SU-DHL-6 (cell line): ENCODE data around the gene GSTM4.

Experiments used
- H2AFZ ChIP-seq: fragments of 200-600 bp; sonication (generic); 2 replicates; pipeline ENCODE4 v1.6.1; 2014; ENCODE audit warnings: low read depth, mild to moderate bottlenecking, moderate library complexity, mixed read lengths, antibody characterized with exemption, low read length; ENCODE audit not compliant: severe bottlenecking
- H3F3A ChIP-seq: fragments of 200-600 bp; shearing (Covaris generic); 2 replicates; pipeline ENCODE4 v1.6.0; 2016; ENCODE audit warnings: antibody characterized with exemption, mild to moderate bottlenecking; ENCODE audit not compliant: insufficient read depth
- H3K27ac ChIP-seq: fragments of 200-600 bp; sonication (generic); 2 replicates; pipeline ENCODE4 v1.5.1; 2016; ENCODE audit warnings: low read depth, mild to moderate bottlenecking, low read length, moderate library complexity, mixed read lengths
- H3K27me3 ChIP-seq: fragments of 200-600 bp; sonication (generic), shearing (Covaris generic); 2 replicates; pipeline ENCODE4 v1.6.0; 2014; ENCODE audit warnings: mild to moderate bottlenecking, low read length
- H3K36me3 ChIP-seq: fragments of 200-600 bp; sonication (generic); 2 replicates; pipeline ENCODE4 v1.6.1; 2014; ENCODE audit warnings: mild to moderate bottlenecking, low read length, mixed read lengths
- H3K4me2 ChIP-seq: fragments of 300-600, 200-600 bp; shearing (Covaris generic), sonication (generic); 2 replicates; pipeline ENCODE4 v1.6.0; 2014; ENCODE audit warnings: low read length, low read depth, mild to moderate bottlenecking; ENCODE audit not compliant: poor library complexity, severe bottlenecking
- H3K4me3 ChIP-seq: fragments of 200-600 bp; sonication (generic); 2 replicates; pipeline ENCODE4 v1.5.1; 2014; ENCODE audit warnings: antibody characterized with exemption, low read length, mild to moderate bottlenecking, mixed read lengths; ENCODE audit not compliant: insufficient read depth, poor library complexity, severe bottlenecking
- H3K79me2 ChIP-seq: fragments of 200-600 bp; sonication (generic); 2 replicates; pipeline ENCODE4 v1.6.1; 2014; ENCODE audit warnings: mild to moderate bottlenecking, low read length, moderate library complexity; ENCODE audit not compliant: insufficient read depth
- H3K9ac ChIP-seq: fragments of 200-600 bp; sonication (generic); 2 replicates; pipeline ENCODE4 v1.7.0; 2014; ENCODE audit warnings: mild to moderate bottlenecking, low read length
- H3K9me2 ChIP-seq: fragments of 200-600 bp; sonication (generic); replicated peaks from 2 replicates; pipeline ENCODE4 v1.6.1; 2014; ENCODE audit warnings: low read length; ENCODE audit not compliant: insufficient read depth
- H3K9me3 ChIP-seq: fragments of 200-600 bp; sonication (generic); 2 replicates; pipeline ENCODE4 v1.6.1; 2014; ENCODE audit warnings: low read length, mixed read lengths; ENCODE audit not compliant: insufficient read depth
- H4K20me1 ChIP-seq: fragments of 200-600 bp; sonication (generic); 2 replicates; pipeline ENCODE4 v1.6.1; 2014; ENCODE audit warnings: low read depth, mild to moderate bottlenecking, antibody characterized with exemption, low read length, moderate library complexity, mixed read lengths
- CTCF ChIP-seq: fragments of 200-600 bp; sonication (generic); IDR thresholded peaks from one replicate; pipeline ENCODE4 v1.5.1; 2017; ENCODE audit warnings: antibody characterized with exemption, mild to moderate bottlenecking, low read length, moderate library complexity; ENCODE audit not compliant: insufficient read depth, poor library complexity, severe bottlenecking
- EZH2phosphoT487 ChIP-seq: fragments of 200-600 bp; sonication (generic), shearing (Covaris generic); conservative IDR thresholded peaks from 2 replicates; pipeline ENCODE4 v1.6.1; 2018; ENCODE audit warnings: mild to moderate bottlenecking, antibody characterized with exemption, low read length, moderate library complexity, mixed read lengths

The GSTM4 gene

GRCh38 chr1:109641861-109642260 lies 14.0 kb upstream of the GSTM4 start:
- Histone ChIP-seq H2AFZ (no peak overlapping the region), H3F3A (no peaks in the 10 kb centered on the region), H3K9ac (no peak overlapping the region), H4K20me1 (no peaks in the 10 kb centered on the region), H3K27me3 (no peaks in the 10 kb centered on the region), H3K27ac (no peak overlapping the region), H3K79me2 (no peaks in the 10 kb centered on the region), H3K9me2 (no peaks in the 10 kb centered on the region), H3K4me3 (no peak overlapping the region), H3K36me3 (no peaks in the 10 kb centered on the region), H3K9me3 (no peaks in the 10 kb centered on the region), H3K4me2 (no peak overlapping the region)
- no peak for TF ChIP-seq CTCF
- TF ChIP-seq EZH2phosphoT487, result no peak

GRCh38 chr1:109642626-109643025 lies 13.3 kb upstream of the GSTM4 start:
- H3K9ac ChIP-seq, result no peak overlapping the region
- TF ChIP-seq CTCF, result no peak
- no peak for TF ChIP-seq EZH2phosphoT487
- H3K4me3 ChIP-seq, result no peak overlapping the region
- no peaks in the 10 kb centered on the region for H3K36me3 ChIP-seq
- H4K20me1 ChIP-seq, result no peaks in the 10 kb centered on the region
- no peak overlapping the region for H3K4me2 ChIP-seq
- H3F3A ChIP-seq, result no peaks in the 10 kb centered on the region
- no peaks in the 10 kb centered on the region for H3K79me2 ChIP-seq
- H2AFZ ChIP-seq, result no peak overlapping the region
- no peak overlapping the region for H3K27ac ChIP-seq
- no peaks in the 10 kb centered on the region for H3K27me3 ChIP-seq
- H3K9me3 ChIP-seq, result no peaks in the 10 kb centered on the region
- H3K9me2 ChIP-seq, result no peaks in the 10 kb centered on the region

GRCh38 chr1:109643385-109644230 lies 12.3 kb upstream of the GSTM4 start:
- no peak for TF ChIP-seq EZH2phosphoT487
- TF ChIP-seq CTCF, result peak; percentile 89
- no peaks in the 10 kb centered on the region for H3K27me3 ChIP-seq
- H3K4me2 ChIP-seq, result no peak overlapping the region
- H2AFZ ChIP-seq, result peak overlapping the region; percentile 27
- H3K9me2 ChIP-seq, result no peaks in the 10 kb centered on the region
- H3K27ac ChIP-seq, result no peak overlapping the region
- H3K9me3 ChIP-seq, result no peaks in the 10 kb centered on the region
- H3F3A ChIP-seq, result no peaks in the 10 kb centered on the region
- H3K36me3 ChIP-seq, result no peaks in the 10 kb centered on the region
- no peak overlapping the region for H3K9ac ChIP-seq
- no peaks in the 10 kb centered on the region for H3K79me2 ChIP-seq
- no peaks in the 10 kb centered on the region for H4K20me1 ChIP-seq
- no peak overlapping the region for H3K4me3 ChIP-seq
